A673 (cell line): ENCODE results near the gene MSI2. TPM values are rescaled to one million over a fixed set of nuclear protein-coding genes. Genes with fewer than 3 reads are reported as not detected.
A peak's percentile ranks its signal among the peaks of the same experiment; 100 is the strongest.

Experiments
- BruUV-seq: library from RNA; stranded (reverse); fragments of 400-500 nt; replicated peaks from 2 replicates; lab custom pipeline; 2021; lab: Mats Ljungman, UMichigan
- CTCF ChIA-PET: fragments of 300-600 bp; sonication (Branson Sonifier 250); formaldehyde crosslinking; loops from one replicate; lab custom pipeline; 2022; ENCODE audit warnings: antibody characterized with exemption; lab: Charles Lee
- POLR2A ChIA-PET: fragments of 300-600 bp; sonication (Branson Sonifier 250); formaldehyde crosslinking; loops from one replicate; lab custom pipeline; 2022; ENCODE audit warnings: antibody characterized with exemption; ENCODE audit not compliant: low non-redundant PET; lab: Charles Lee
- DNase-seq: peaks from one replicate; pipeline ENCODE4 v3.0.0-alpha.2; 2015; ENCODE audit warnings: low spot score
- H3K27ac ChIP-seq: fragments of 200-600 bp; sonication (generic); 2 replicates; pipeline ENCODE4 v1.5.1; 2016; ENCODE audit warnings: mixed run types, low read depth, mild to moderate bottlenecking, mixed read lengths, antibody characterized with exemption, low read length; ENCODE audit not compliant: poor library complexity, severe bottlenecking
- H3K27me3 ChIP-seq: fragments of 200-600 bp; sonication (generic); replicated peaks from 2 replicates; pipeline ENCODE4 v1.6.1; 2017; ENCODE audit warnings: mixed run types, low read depth, mild to moderate bottlenecking, mixed read lengths, antibody characterized with exemption, low read length; ENCODE audit not compliant: insufficient read depth, poor library complexity
- H3K36me3 ChIP-seq: fragments of 200-600 bp; sonication (generic); 2 replicates; pipeline ENCODE4 v1.6.1; 2016; ENCODE audit warnings: mixed run types, mild to moderate bottlenecking, mixed read lengths, antibody characterized with exemption, low read length; ENCODE audit not compliant: insufficient read depth, poor library complexity, severe bottlenecking
- H3K4me1 ChIP-seq: fragments of 200-600 bp; sonication (generic); 2 replicates; pipeline ENCODE4 v1.6.1; 2017; ENCODE audit warnings: mixed run types, mild to moderate bottlenecking, mixed read lengths, antibody characterized with exemption, low read length; ENCODE audit not compliant: insufficient read depth, poor library complexity, severe bottlenecking
- H3K4me3 ChIP-seq: fragments of 200-600 bp; sonication (generic); 2 replicates; pipeline ENCODE4 v1.5.1; 2016; ENCODE audit warnings: low read depth, mixed run types, mild to moderate bottlenecking, mixed read lengths, low read length; ENCODE audit not compliant: poor library complexity, severe bottlenecking
- H3K9me3 ChIP-seq: fragments of 200-600 bp; sonication (generic); 2 replicates; pipeline ENCODE4 v1.6.1; 2016; ENCODE audit warnings: mixed run types, low read depth, mild to moderate bottlenecking, mixed read lengths, antibody characterized with exemption, low read length; ENCODE audit not compliant: poor library complexity, severe bottlenecking
- EZH2 ChIP-seq: fragments of 200-600 bp; sonication (generic); IDR thresholded peaks from 2 replicates; pipeline ENCODE4 v1.6.1; 2017; ENCODE audit warnings: borderline replicate concordance, low read depth, mild to moderate bottlenecking, mixed read lengths, antibody characterized with exemption, low read length; ENCODE audit not compliant: poor library complexity, severe bottlenecking
- intact Hi-C: fragments of 100-400 bp; cut with micrococcal nuclease; formaldehyde crosslinking; loops from one replicate; pipeline ENCODE4 v1.10.0; 2022; ENCODE audit not compliant: unreplicated experiment
- total RNA-seq: library from RNA; stranded (reverse); gene quantifications from 2 replicates; pipeline ENCODE4 v1.2.3, GENCODE V29; 2021
- TF ChIP-seq, protein P1 (sequence below): fragments of 300-800, 200-600 bp; sonication (generic); conservative IDR thresholded peaks from 2 replicates; pipeline ENCODE4 v1.5.1; 2017; ENCODE audit warnings: low read depth, mild to moderate bottlenecking, antibody characterized with exemption, low read length, moderate library complexity, mixed read lengths

Gene MSI2
- total RNA-seq, 1 experiment from 2014 or later = 108 TPM

DNA sequence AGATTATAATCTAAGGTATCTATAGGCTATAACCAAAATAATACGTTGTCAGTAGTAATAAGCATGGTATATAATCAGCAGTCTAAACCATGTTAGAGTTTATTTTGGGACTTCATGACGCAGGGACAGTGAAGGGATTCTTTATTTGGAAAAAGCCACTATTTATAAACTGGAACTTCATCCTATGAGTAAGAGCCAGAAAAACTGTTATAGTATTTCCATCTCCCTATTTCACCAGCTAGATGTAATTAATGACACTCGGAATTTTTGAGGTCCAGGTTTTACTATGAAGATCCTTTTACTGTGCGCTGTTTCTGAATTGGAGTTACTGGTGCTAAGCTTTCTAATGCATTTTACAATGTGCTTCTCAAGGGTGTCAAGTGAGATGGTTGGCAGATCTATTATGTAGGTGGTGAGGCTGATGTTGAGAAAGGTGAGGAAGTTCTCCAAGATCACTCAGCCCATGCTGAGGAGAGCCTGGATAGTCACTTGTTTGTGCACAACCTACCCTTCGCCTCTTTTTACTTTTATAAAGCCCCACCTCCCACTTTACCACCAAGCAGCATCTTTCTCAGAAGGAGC, 149.3 kb downstream of the MSI2 start:
- intact Hi-C loops = no loop called here

DNA sequence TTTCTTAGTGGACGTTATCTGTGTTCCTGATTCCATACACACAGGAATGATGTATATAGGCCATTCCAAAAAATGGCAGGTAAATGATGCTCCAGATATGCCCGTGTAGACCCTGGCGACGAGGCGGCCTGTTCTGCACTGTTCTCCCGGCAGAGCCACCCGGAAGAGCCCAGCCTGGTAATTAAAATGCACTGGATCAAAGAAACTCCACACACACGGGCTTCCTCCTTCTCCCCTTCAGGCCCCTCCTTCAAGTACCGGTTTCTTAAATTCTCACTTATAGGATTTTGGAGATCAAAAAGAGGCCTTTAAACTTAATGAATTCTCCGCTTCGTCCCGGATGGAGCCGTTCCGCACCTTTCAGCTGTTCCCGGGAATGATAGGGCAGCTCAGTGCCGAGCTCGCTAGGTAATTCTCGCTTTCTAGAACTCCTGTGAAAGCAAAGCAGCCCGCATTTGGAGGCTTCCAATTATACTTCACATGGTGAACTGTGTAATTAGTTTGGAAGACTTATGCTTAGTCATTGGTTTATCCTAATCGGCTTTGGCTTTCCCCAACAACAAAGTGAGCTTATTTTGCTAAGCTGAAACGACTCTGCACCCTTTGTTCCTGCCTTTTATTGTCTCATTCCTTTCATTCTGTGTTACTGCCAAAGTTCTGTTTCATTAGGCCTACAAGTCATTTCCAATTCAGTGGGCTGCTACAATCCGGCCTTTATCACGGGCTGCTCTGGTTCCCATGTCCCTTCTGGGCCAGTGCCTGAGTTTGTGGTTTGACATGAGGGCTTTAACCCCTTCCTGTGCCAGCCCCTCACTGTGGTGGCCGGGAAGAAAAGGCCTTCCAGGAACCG, 150.0 kb downstream of the MSI2 start:
- ChIA-PET POLR2A (no interaction called here), CTCF (interaction anchor here (0.5 to 1.2 kb wide), 2 partner anchors 110 to 163 kb away, joined by 3 to 4 read pairs; no protein-coding TSS in a partner anchor)
- Histone ChIP-seq H3K4me3 (no peak overlapping the region), H3K36me3 (no peaks in the 10 kb centered on the region), H3K9me3 (no peaks in the 10 kb centered on the region), H3K27ac (peak overlapping the region; percentile 87), H3K4me1 (peaks cover 48% of the 10 kb centered on the region), H3K27me3 (no peaks in the 10 kb centered on the region)
- no peak for TF ChIP-seq EZH2
- TF ChIP-seq, protein P1, sequence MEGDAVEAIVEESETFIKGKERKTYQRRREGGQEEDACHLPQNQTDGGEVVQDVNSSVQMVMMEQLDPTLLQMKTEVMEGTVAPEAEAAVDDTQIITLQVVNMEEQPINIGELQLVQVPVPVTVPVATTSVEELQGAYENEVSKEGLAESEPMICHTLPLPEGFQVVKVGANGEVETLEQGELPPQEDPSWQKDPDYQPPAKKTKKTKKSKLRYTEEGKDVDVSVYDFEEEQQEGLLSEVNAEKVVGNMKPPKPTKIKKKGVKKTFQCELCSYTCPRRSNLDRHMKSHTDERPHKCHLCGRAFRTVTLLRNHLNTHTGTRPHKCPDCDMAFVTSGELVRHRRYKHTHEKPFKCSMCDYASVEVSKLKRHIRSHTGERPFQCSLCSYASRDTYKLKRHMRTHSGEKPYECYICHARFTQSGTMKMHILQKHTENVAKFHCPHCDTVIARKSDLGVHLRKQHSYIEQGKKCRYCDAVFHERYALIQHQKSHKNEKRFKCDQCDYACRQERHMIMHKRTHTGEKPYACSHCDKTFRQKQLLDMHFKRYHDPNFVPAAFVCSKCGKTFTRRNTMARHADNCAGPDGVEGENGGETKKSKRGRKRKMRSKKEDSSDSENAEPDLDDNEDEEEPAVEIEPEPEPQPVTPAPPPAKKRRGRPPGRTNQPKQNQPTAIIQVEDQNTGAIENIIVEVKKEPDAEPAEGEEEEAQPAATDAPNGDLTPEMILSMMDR = no peak
- no TSS peak for BruUV-seq
- DNase-seq = peak; percentile 87
- intact Hi-C loops = no loop called here

More for the DNA sequence above, 149.3 kb downstream of the MSI2 start:
- CTCF ChIA-PET = interaction anchor here (1.2 kb wide), 1 partner anchor 163 kb away, joined by 4 read pairs; no protein-coding TSS in a partner anchor
- TF ChIP-seq, protein P1 = no peak
- TF ChIP-seq EZH2 = no peak
- BruUV-seq = no TSS peak
- Histone ChIP-seq H3K9me3 (no peaks in the 10 kb centered on the region), H3K27me3 (no peaks in the 10 kb centered on the region), H3K4me1 (peaks cover 47% of the 10 kb centered on the region), H3K27ac (no peak overlapping the region), H3K4me3 (no peak overlapping the region), H3K36me3 (no peaks in the 10 kb centered on the region)
- POLR2A ChIA-PET = interaction anchor here (0.6 kb wide), 1 partner anchor 972 kb away, joined by 3 read pairs; no protein-coding TSS in a partner anchor
- no peak for DNase-seq

DNA sequence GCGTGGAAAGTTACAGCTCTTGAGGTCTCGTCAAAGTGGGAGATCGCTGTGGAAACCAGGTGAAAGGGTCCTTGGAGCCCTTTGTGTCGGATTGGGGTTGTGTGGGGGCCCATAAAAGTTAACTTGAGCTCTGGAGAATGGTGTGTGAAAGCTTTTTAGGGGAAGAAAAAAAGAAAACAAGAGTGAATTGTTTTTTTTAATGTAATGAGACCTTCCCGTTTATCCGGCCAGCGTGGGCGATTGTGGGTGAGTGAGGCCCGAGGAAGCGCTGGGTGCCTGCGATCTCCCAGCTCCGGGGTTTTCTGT, 150.6 kb downstream of the MSI2 start:
- no peaks in the 10 kb centered on the region for H3K36me3 ChIP-seq
- no peak overlapping the region for H3K4me3 ChIP-seq
- POLR2A ChIA-PET = no interaction called here
- peaks cover 48% of the 10 kb centered on the region for H3K4me1 ChIP-seq
- H3K9me3 ChIP-seq = no peaks in the 10 kb centered on the region
- intact Hi-C loops = no loop called here
- TF ChIP-seq, protein P1 = no peak
- TF ChIP-seq EZH2 = no peak
- no peak for DNase-seq
- no peaks in the 10 kb centered on the region for H3K27me3 ChIP-seq
- no TSS peak for BruUV-seq
- peak overlapping the region; percentile 87 for H3K27ac ChIP-seq
- CTCF ChIA-PET = interaction anchor here (1.2 kb wide), 1 partner anchor 164 kb away, joined by 4 read pairs; no protein-coding TSS in a partner anchor
